Left lung (tissue), 10 donors: Measurements from ENCODE around the gene ZMAT5. TPM values are rescaled to one million over a fixed set of nuclear protein-coding genes. Genes with fewer than 3 reads are reported as not detected.

Experiments used
- ATAC-seq: fragments of 200-7000 bp; cut with Tn5 transposase; one replicate; pipeline ENCODE4 v1.9.1; 2020; ENCODE audit warnings: moderate library complexity
- DNase-seq, 4 donors: peaks; one replicate each; pipeline ENCODE4 v3.0.0-alpha.2; 2013 to 2020
- H3K27ac ChIP-seq, 2 donors: fragments of 200-600 bp; sonication (generic) in 1 of 2; one replicate each; pipeline versions ENCODE4 v1.5.0 to v1.8.0; 2020 to 2021
- H3K27me3 ChIP-seq, 2 donors: fragments of 200-600 bp; sonication (generic) in 1 of 2; one replicate each; pipeline versions ENCODE4 v1.5.0 to v1.8.0; 2020 to 2021
- H3K36me3 ChIP-seq, 2 donors: fragments of 200-600 bp; sonication (generic) in 1 of 2; one replicate each; pipeline versions ENCODE4 v1.5.0 to v1.8.0; 2020 to 2021
- H3K4me1 ChIP-seq, 2 donors: fragments of 200-600 bp; one replicate each; pipeline ENCODE4 v1.8.0; 2021
- H3K4me3 ChIP-seq, 2 donors: fragments of 200-600 bp; sonication (generic) in 1 of 2; one replicate each; pipeline versions ENCODE4 v1.5.0 to v1.8.0; 2020 to 2021; ENCODE audit warnings: mild to moderate bottlenecking in 1 of 2
- H3K9me3 ChIP-seq, 2 donors: fragments of 200-600 bp; sonication (generic) in 1 of 2; one replicate each; pipeline versions ENCODE4 v1.5.0 to v1.8.0; 2020 to 2021
- intact Hi-C, 2 donors: fragments of 100-400 bp; cut with DNase I; formaldehyde crosslinking; loops; one replicate each; pipeline versions ENCODE4 v1.11.2 to v1.14.2; 2022
- polyA plus RNA-seq, 6 donors: library from polyadenylated mRNA; unstranded; fragments of 120-200 nt; gene quantifications; one replicate each; pipeline ENCODE4 v1.2.1, GENCODE V29; 2013; ENCODE audit not compliant: insufficient read length in 6 of 6
- total RNA-seq, 2 donors: library from RNA; stranded (reverse); fragmentation: NEBNext Ultra II Directional; extraction: Animal tissue kit (Norgen Biotek cat#: 25700); gene quantifications; one replicate each; pipeline ENCODE4 v1.2.1, GENCODE V29; 2021
- TF ChIP-seq, protein P1 (sequence below), 2 donors: fragments of 200-600 bp; sonication (generic) in 1 of 2; IDR thresholded peaks; one replicate each; pipeline versions ENCODE4 v1.5.0 to v1.8.0; 2021; ENCODE audit warnings: antibody characterized with exemption in 2 of 2
- donor health status: DM: no; HTN: yes; CAD: no.
- donor health status: DM: no; HTN: no; CAD: no.

ZMAT5 gene
- total and polyA plus RNA-seq, 8 donors, result 20.3 to 23.3 (median 22.3) TPM

- intact Hi-C loops, result no loop called here
- Histone ChIP-seq H3K4me1 (no peaks in the 10 kb centered on the region), H3K27me3 (peaks cover 0 to 89% of the 10 kb centered on the region in 2 donors), H3K9me3 (no peaks in the 10 kb centered on the region), H3K27ac (no peak overlapping the region), H3K4me3 (no peak overlapping the region), H3K36me3 (no peaks in the 10 kb centered on the region)
- ATAC-seq (no peak), DNase-seq (no peak)
- TF ChIP-seq, protein P1, sequence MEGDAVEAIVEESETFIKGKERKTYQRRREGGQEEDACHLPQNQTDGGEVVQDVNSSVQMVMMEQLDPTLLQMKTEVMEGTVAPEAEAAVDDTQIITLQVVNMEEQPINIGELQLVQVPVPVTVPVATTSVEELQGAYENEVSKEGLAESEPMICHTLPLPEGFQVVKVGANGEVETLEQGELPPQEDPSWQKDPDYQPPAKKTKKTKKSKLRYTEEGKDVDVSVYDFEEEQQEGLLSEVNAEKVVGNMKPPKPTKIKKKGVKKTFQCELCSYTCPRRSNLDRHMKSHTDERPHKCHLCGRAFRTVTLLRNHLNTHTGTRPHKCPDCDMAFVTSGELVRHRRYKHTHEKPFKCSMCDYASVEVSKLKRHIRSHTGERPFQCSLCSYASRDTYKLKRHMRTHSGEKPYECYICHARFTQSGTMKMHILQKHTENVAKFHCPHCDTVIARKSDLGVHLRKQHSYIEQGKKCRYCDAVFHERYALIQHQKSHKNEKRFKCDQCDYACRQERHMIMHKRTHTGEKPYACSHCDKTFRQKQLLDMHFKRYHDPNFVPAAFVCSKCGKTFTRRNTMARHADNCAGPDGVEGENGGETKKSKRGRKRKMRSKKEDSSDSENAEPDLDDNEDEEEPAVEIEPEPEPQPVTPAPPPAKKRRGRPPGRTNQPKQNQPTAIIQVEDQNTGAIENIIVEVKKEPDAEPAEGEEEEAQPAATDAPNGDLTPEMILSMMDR (IDR thresholded peaks at IDR 0.05), result no peak
Measured at GRCh38 chr22:29713156-29713727, 53.6 kb downstream of the ZMAT5 start.

DNA sequence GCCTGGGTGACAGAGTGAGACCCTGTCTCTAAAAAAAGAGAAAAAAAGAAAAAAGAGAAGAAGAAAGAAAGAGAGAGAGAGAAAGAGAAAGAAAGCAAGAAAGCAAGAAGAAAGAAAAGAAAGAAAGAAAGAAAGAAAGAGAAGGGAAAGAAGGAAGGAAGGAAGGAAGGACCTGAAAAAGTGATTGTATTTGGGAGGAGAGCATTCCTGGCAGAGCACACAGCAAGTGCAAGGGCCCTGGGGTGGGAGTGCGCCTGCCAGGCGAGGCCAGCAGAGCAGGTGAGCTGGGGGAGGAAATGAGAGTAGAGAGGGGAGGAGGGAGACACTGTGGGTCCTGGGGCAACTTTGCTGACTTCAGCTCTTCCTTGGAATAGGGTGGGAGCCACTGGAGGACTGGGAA is 54.7 kb downstream of the ZMAT5 start:
- Histone ChIP-seq H3K4me3 (no peak overlapping the region), H3K27me3 (peaks cover 0 to 87% of the 10 kb centered on the region in 2 donors), H3K9me3 (no peaks in the 10 kb centered on the region), H3K4me1 (no peaks in the 10 kb centered on the region), H3K27ac (no peak overlapping the region), H3K36me3 (no peaks in the 10 kb centered on the region)
- DNase-seq (no peak), ATAC-seq (no peak)
- TF ChIP-seq, protein P1 (IDR thresholded peaks at IDR 0.05), result no peak
- intact Hi-C loops, result no loop called here

DNA sequence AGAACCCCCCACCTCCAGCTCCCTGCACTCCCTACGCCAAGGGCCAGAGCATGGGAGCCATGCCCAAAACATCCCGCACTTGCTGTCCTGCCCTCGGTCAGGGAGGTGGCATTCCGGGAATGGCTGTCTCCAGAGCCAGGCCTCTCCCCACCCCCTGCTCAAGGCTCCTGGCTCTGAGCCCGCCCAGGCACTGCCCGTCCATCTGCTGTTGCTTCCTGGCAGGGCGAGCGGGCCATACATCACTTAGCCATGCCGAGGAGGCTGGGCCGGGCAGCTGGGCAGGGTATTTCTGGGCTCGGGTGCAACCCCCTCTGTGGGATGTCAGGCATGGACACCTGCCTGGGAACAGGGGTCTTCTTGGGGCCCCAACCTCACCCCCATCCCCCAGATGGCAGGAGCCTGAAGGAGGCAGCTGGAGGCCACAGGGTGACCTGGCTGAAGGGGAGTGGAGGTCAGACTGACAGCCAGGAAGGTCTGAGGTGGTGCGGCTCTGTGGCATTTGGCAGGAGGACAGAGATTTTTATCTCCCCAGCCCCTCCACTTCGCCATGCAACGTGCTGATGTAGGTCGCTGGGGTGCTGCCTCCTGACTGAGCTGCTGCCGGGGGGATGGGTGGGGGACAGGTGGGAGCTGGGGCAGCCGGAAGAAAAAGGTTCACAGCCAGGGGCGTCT is 55.7 kb downstream of the ZMAT5 start:
- no peak overlapping the region for H3K27ac ChIP-seq
- peaks cover 0 to 87% of the 10 kb centered on the region in 2 donors for H3K27me3 ChIP-seq
- ATAC-seq, result peak; percentile 66
- H3K36me3 ChIP-seq, result no peaks in the 10 kb centered on the region
- TF ChIP-seq, protein P1 (IDR thresholded peaks at IDR 0.05), result no peak
- intact Hi-C loops, result no loop called here
- no peak overlapping the region for H3K4me3 ChIP-seq
- peak in 1 of 4 donors; percentile 43 for DNase-seq
- H3K9me3 ChIP-seq, result no peaks in the 10 kb centered on the region
- H3K4me1 ChIP-seq, result no peaks in the 10 kb centered on the region

- DNase-seq (no peak), ATAC-seq (no peak)
- peaks cover 0 to 84% of the 10 kb centered on the region in 2 donors for H3K27me3 ChIP-seq
- H3K4me3 ChIP-seq, result no peak overlapping the region
- H3K36me3 ChIP-seq, result no peaks in the 10 kb centered on the region
- no peaks in the 10 kb centered on the region for H3K9me3 ChIP-seq
- no peaks in the 10 kb centered on the region for H3K4me1 ChIP-seq
- intact Hi-C loops, result no loop called here
- H3K27ac ChIP-seq, result no peak overlapping the region
- TF ChIP-seq, protein P1 (IDR thresholded peaks at IDR 0.05), result no peak
Measured at GRCh38 chr22:29710193-29710592, 56.6 kb downstream of the ZMAT5 start.

- no peak overlapping the region for H3K27ac ChIP-seq
- H3K36me3 ChIP-seq, result no peaks in the 10 kb centered on the region
- no peaks in the 10 kb centered on the region for H3K9me3 ChIP-seq
- TF ChIP-seq, protein P1 (IDR thresholded peaks at IDR 0.05), result no peak
- ATAC-seq, result no peak
- peaks cover 0 to 12% of the 10 kb centered on the region in 2 donors for H3K4me1 ChIP-seq
- DNase-seq, result no peak
- intact Hi-C loops, result no loop called here
- H3K27me3 ChIP-seq, result peaks cover 0 to 74% of the 10 kb centered on the region in 2 donors
- H3K4me3 ChIP-seq, result no peak overlapping the region
Measured at GRCh38 chr22:29707471-29707870, 59.3 kb downstream of the ZMAT5 start.
